Transverse colon (tissue), 4 donors: Measurements from ENCODE around the gene EFCAB8. TPM values are rescaled to one million over a fixed set of nuclear protein-coding genes. Genes with fewer than 3 reads are reported as not detected.

Experiments used
- DNase-seq: peaks from one replicate; pipeline ENCODE4 v3.0.0-alpha.2; 2019
- H3K27ac ChIP-seq, 4 donors: fragments of 200-600 bp; sonication (generic); 2 replicates each; pipeline ENCODE4 v1.5.1; 2016 to 2018; ENCODE audit warnings: inconsistent platforms in 4 of 4
- H3K27me3 ChIP-seq: fragments of 200-600 bp; sonication (generic); 2 replicates; pipeline ENCODE4 v1.5.1; 2017; ENCODE audit warnings: inconsistent platforms
- H3K36me3 ChIP-seq, 4 donors: fragments of 200-600 bp; sonication (generic); 2 replicates each; pipeline ENCODE4 v1.5.1; 2017 to 2019; ENCODE audit warnings: inconsistent platforms in 4 of 4
- H3K4me1 ChIP-seq, 4 donors: fragments of 200-600 bp; sonication (generic); 2 replicates each; pipeline ENCODE4 v1.5.1; 2017 to 2020; ENCODE audit warnings: inconsistent platforms in 4 of 4
- H3K4me3 ChIP-seq, 4 donors: fragments of 200-600 bp; sonication (generic); 1 replicate in 1 of 4; 2 replicates in 3 of 4; pipeline versions ENCODE4 v1.5.1 to v1.6.1; 2017 to 2019; ENCODE audit warnings: inconsistent platforms in 4 of 4
- H3K9me3 ChIP-seq, 2 donors: fragments of 200-600 bp; sonication (generic); 2 replicates each; pipeline ENCODE4 v1.5.1; 2017 to 2019; ENCODE audit warnings: inconsistent platforms in 2 of 2
- CTCF ChIP-seq, 5 experiments: fragments of 200-600 bp in 3 of 5; fragments of 450-650 bp in 2 of 5; sonication (generic) in 3 of 5; IDR thresholded peaks; 1 replicate in 2 of 5; 2 replicates in 3 of 5; pipeline ENCODE4 v1.5.1; 2016 to 2017; ENCODE audit warnings: antibody characterized with exemption in 5 of 5, inconsistent platforms in 3 of 5, mild to moderate bottlenecking in 2 of 5, moderate library complexity in 1 of 5
- EP300 ChIP-seq: sonication (generic); formaldehyde crosslinking; IDR thresholded peaks from one replicate; pipeline ENCODE4 v1.6.1; 2017; ENCODE audit warnings: antibody characterized with exemption, low read depth
- POLR2A ChIP-seq: fragments of 450-650 bp; IDR thresholded peaks from one replicate; pipeline ENCODE4 v1.6.1; 2016; ENCODE audit warnings: antibody characterized with exemption, mild to moderate bottlenecking, moderate library complexity
- POLR2AphosphoS5 ChIP-seq, 3 donors: sonication (generic); formaldehyde crosslinking; IDR thresholded peaks; one replicate each; pipeline ENCODE4 v1.6.1; 2016; ENCODE audit warnings: antibody characterized with exemption in 3 of 3
- WGBS, 2 donors: methylation state at CpG; one replicate each; pipeline ENCODE4 v1.1.5; 2018; ENCODE audit warnings: low coverage in 1 of 2; 5-methylcytosine and 5-hydroxymethylcytosine counted together
- in situ Hi-C, 4 donors: fragments of 200-750 bp; cut with MboI; loops; one replicate each; pipeline versions ENCODE4 v1.15.0 to v1.15.1; 2017; ENCODE audit warnings: low sequenced_read_pairs in 3 of 4, low pct_ligation_motif_present in 1 of 4, low pct_unique_long_range_greater_than_20kb in 1 of 4
- intact Hi-C: fragments of 100-400 bp; cut with DNase I; formaldehyde crosslinking; loops from one replicate; pipeline ENCODE4 v1.15.1; 2023; ENCODE audit warnings: low total_unique reads
- total RNA-seq, 4 donors: library from RNA; depleted of rRNA; stranded (reverse); fragments of >200 nt; gene quantifications; one replicate each; pipeline ENCODE4 v1.1.0, GENCODE V29; 2016

Gene EFCAB8
- total RNA-seq, 4 donors from 2014 or later, result 0.14 TPM; not detected in 3

GRCh38 chr20:32958574-32958973 is 99.9 kb downstream of the EFCAB8 start:
- in situ Hi-C loops (no loop called here), intact Hi-C loops (no loop called here)
- Histone ChIP-seq H3K4me1 (no peaks in the 10 kb centered on the region), H3K27ac (no peak overlapping the region), H3K36me3 (no peaks in the 10 kb centered on the region), H3K9me3 (peaks cover 20 to 23% of the 10 kb centered on the region in 2 donors), H3K4me3 (no peak overlapping the region), H3K27me3 (peaks cover 2% of the 10 kb centered on the region)
- no peak for DNase-seq
- TF ChIP-seq EP300 (no peak), CTCF (IDR thresholded peaks at IDR 0.05) (no peak), POLR2AphosphoS5 (IDR thresholded peaks at IDR 0.05) (no peak), POLR2A (no peak)

- 88 to 92% methylated on average over 7 to 14 of the region's 14 CpGs for WGBS, 2 donors
- Histone ChIP-seq H3K27me3 (no peaks in the 10 kb centered on the region), H3K4me1 (no peaks in the 10 kb centered on the region), H3K9me3 (peaks cover 17 to 23% of the 10 kb centered on the region in 2 donors), H3K36me3 (no peaks in the 10 kb centered on the region), H3K27ac (no peak overlapping the region), H3K4me3 (no peak overlapping the region)
- no peak for DNase-seq
- intact Hi-C loops, result no loop called here
- TF ChIP-seq CTCF (IDR thresholded peaks at IDR 0.05), result no peak
- no peak for TF ChIP-seq POLR2AphosphoS5 (IDR thresholded peaks at IDR 0.05)
- TF ChIP-seq EP300, result no peak
- TF ChIP-seq POLR2A, result no peak
- in situ Hi-C loops, result no loop called here
Measured at GRCh38 chr20:32959351-32960221, 100.9 kb downstream of the EFCAB8 start.

GRCh38 chr20:32960222-32960518 is 101.4 kb downstream of the EFCAB8 start:
- Histone ChIP-seq H3K4me1 (no peaks in the 10 kb centered on the region), H3K9me3 (peaks cover 17 to 19% of the 10 kb centered on the region in 2 donors), H3K27me3 (no peaks in the 10 kb centered on the region), H3K27ac (no peak overlapping the region), H3K4me3 (no peak overlapping the region), H3K36me3 (no peaks in the 10 kb centered on the region)
- TF ChIP-seq CTCF (IDR thresholded peaks at IDR 0.05) (no peak), POLR2A (no peak), POLR2AphosphoS5 (IDR thresholded peaks at IDR 0.05) (no peak), EP300 (no peak)
- intact Hi-C loops, result no loop called here
- in situ Hi-C loops, result no loop called here
- no peak for DNase-seq

GRCh38 chr20:32960849-32961731 is 102.4 kb downstream of the EFCAB8 start:
- Histone ChIP-seq H3K4me1 (no peaks in the 10 kb centered on the region), H3K9me3 (peaks cover 14 to 15% of the 10 kb centered on the region in 2 donors), H3K4me3 (no peak overlapping the region), H3K27ac (no peak overlapping the region), H3K27me3 (no peaks in the 10 kb centered on the region), H3K36me3 (no peaks in the 10 kb centered on the region)
- no peak for DNase-seq
- TF ChIP-seq EP300, result no peak
- no peak for TF ChIP-seq POLR2A
- TF ChIP-seq CTCF (IDR thresholded peaks at IDR 0.05), result no peak
- no peak for TF ChIP-seq POLR2AphosphoS5 (IDR thresholded peaks at IDR 0.05)
- WGBS, 2 donors, result 87 to 89% methylated on average over 7 to 26 of the region's 28 CpGs
- intact Hi-C loops (no loop called here), in situ Hi-C loops (no loop called here)
